IPS-NIHi11 (cell line): ENCODE results near the gene SLC39A11.

Source experiments
- DNase-seq: peaks from one replicate; pipeline ENCODE4 v3.0.0; 2012; ENCODE audit warnings: mixed read lengths, low spot score

Gene SLC39A11

GRCh38 chr17:72683506-72684404 is 408.7 kb downstream of the SLC39A11 start:
- peak; percentile 54 for DNase-seq

GRCh38 chr17:72682605-72683004 is 409.9 kb downstream of the SLC39A11 start:
- no peak for DNase-seq

- no peak for DNase-seq
Observed at GRCh38 chr17:72681844-72682243, 410.6 kb downstream of the SLC39A11 start.

GRCh38 chr17:72677714-72678390 is 414.6 kb downstream of the SLC39A11 start:
- no peak for DNase-seq

- DNase-seq = no peak
Observed at GRCh38 chr17:72677108-72677507, 415.4 kb downstream of the SLC39A11 start.

GRCh38 chr17:72672729-72673128 is 419.8 kb downstream of the SLC39A11 start:
- no peak for DNase-seq

GRCh38 chr17:72671016-72671415 is 421.5 kb downstream of the SLC39A11 start:
- DNase-seq = no peak

- no peak for DNase-seq
Observed at GRCh38 chr17:72667096-72668063, 425.1 kb downstream of the SLC39A11 start.

GRCh38 chr17:72665852-72666851 is 426.3 kb downstream of the SLC39A11 start:
- DNase-seq = no peak

- no peak for DNase-seq
Observed at GRCh38 chr17:72662827-72663190, 429.7 kb downstream of the SLC39A11 start.

GRCh38 chr17:72661945-72662826 is 430.3 kb downstream of the SLC39A11 start:
- no peak for DNase-seq

GRCh38 chr17:72661116-72661944 is 431.2 kb downstream of the SLC39A11 start:
- peak; percentile 63 for DNase-seq

GRCh38 chr17:72660274-72661115 is 432.0 kb downstream of the SLC39A11 start:
- no peak for DNase-seq

- DNase-seq = no peak
Observed at GRCh38 chr17:72659811-72660210, 432.7 kb downstream of the SLC39A11 start.

- DNase-seq = no peak
Observed at GRCh38 chr17:72658675-72659074, 433.8 kb downstream of the SLC39A11 start.

- DNase-seq = no peak
Observed at GRCh38 chr17:72657467-72658317, 434.8 kb downstream of the SLC39A11 start.

GRCh38 chr17:72656130-72656763 is 436.2 kb downstream of the SLC39A11 start:
- DNase-seq = no peak
